ENCODE measurements around the gene RAPGEF4.

RAPGEF4 gene

GRCh38 chr2:172905937-172906811 is 170.5 kb downstream of the RAPGEF4 start:
- no peak for DNase-seq (ENCODE audit: low spot score)

GRCh38 chr2:172908275-172908674 is 172.6 kb downstream of the RAPGEF4 start:
- DNase-seq (ENCODE audit: low spot score): no peak

- no peak for DNase-seq (ENCODE audit: low spot score)
Measured at GRCh38 chr2:172909454-172909853, 173.8 kb downstream of the RAPGEF4 start.

GRCh38 chr2:172912266-172912665 is 176.6 kb downstream of the RAPGEF4 start:
- no peak for DNase-seq (ENCODE audit: low spot score)

- DNase-seq (ENCODE audit: low spot score): no peak
Measured at GRCh38 chr2:172914341-172915008, 178.8 kb downstream of the RAPGEF4 start.

- no peak for DNase-seq (ENCODE audit: low spot score)
Measured at GRCh38 chr2:172917716-172918115, 182.1 kb downstream of the RAPGEF4 start.

- no peak for DNase-seq (ENCODE audit: low spot score)
Measured at GRCh38 chr2:172919732-172920131, 184.1 kb downstream of the RAPGEF4 start.

GRCh38 chr2:172921532-172922236 is 186.0 kb downstream of the RAPGEF4 start:
- no peak for DNase-seq (ENCODE audit: low spot score)

GRCh38 chr2:172922306-172922705 is 186.7 kb downstream of the RAPGEF4 start:
- no peak for DNase-seq (ENCODE audit: low spot score)

- no peak for DNase-seq (ENCODE audit: low spot score)
Measured at GRCh38 chr2:172922815-172923214, 187.2 kb downstream of the RAPGEF4 start.

GRCh38 chr2:172924097-172924660 is 188.5 kb downstream of the RAPGEF4 start:
- DNase-seq (ENCODE audit: low spot score): no peak

GRCh38 chr2:172925600-172925999 is 190.0 kb downstream of the RAPGEF4 start:
- no peak for DNase-seq (ENCODE audit: low spot score)

GRCh38 chr2:172926785-172927640 is 191.4 kb downstream of the RAPGEF4 start:
- DNase-seq (ENCODE audit: low spot score): no peak

GRCh38 chr2:172927641-172928357 is 192.2 kb downstream of the RAPGEF4 start:
- no peak for DNase-seq (ENCODE audit: low spot score)

- DNase-seq (ENCODE audit: low spot score): no peak
Measured at GRCh38 chr2:172928756-172929155, 193.1 kb downstream of the RAPGEF4 start.

- DNase-seq (ENCODE audit: low spot score): no peak
Measured at GRCh38 chr2:172929644-172930043, 194.0 kb downstream of the RAPGEF4 start.

- no peak for DNase-seq (ENCODE audit: low spot score)
Measured at GRCh38 chr2:172930871-172931255, 195.2 kb downstream of the RAPGEF4 start.

GRCh38 chr2:172931256-172931894 is 195.7 kb downstream of the RAPGEF4 start:
- DNase-seq (ENCODE audit: low spot score): no peak

GRCh38 chr2:172931918-172932520 is 196.4 kb downstream of the RAPGEF4 start:
- peak; percentile 55 for DNase-seq (ENCODE audit: low spot score)
